Type B pancreatic cell (in vitro differentiated cells): ENCODE data around the gene TAS1R2. TPM values are rescaled to one million over a fixed set of nuclear protein-coding genes. Genes with fewer than 3 reads are reported as not detected.

ENCODE experiments used
- DNase-seq: peaks from one replicate; pipeline ENCODE4 v3.0.0; 2021; ENCODE audit warnings: mixed read lengths; ENCODE audit not compliant: unreplicated experiment; ENCODE audit errors: extremely low spot score
- H3K27ac Mint-ChIP-seq: 2 replicates; pipeline ENCODE4 v1.8.0; 2021; ENCODE audit warnings: mild to moderate bottlenecking, mixed read lengths
- H3K27me3 Mint-ChIP-seq: 2 replicates; pipeline ENCODE4 v1.8.0; 2021; ENCODE audit warnings: mixed read lengths
- H3K36me3 Mint-ChIP-seq: 2 replicates; pipeline ENCODE4 v1.8.0; 2021; ENCODE audit warnings: mixed read lengths
- H3K4me1 Mint-ChIP-seq: one replicate; pipeline ENCODE4 v1.8.0; 2021; ENCODE audit warnings: mixed read lengths; ENCODE audit not compliant: unreplicated experiment
- H3K4me3 Mint-ChIP-seq: 2 replicates; pipeline ENCODE4 v1.8.0; 2021; ENCODE audit warnings: mild to moderate bottlenecking, mixed read lengths
- H3K9me3 Mint-ChIP-seq: 2 replicates; pipeline ENCODE4 v1.8.0; 2021; ENCODE audit warnings: mixed read lengths
- CTCF ChIP-seq: fragments of 200-600 bp; sonication (generic); conservative IDR thresholded peaks from 2 replicates; pipeline ENCODE4 v1.5.0; 2021; ENCODE audit warnings: antibody characterized with exemption, mild to moderate bottlenecking
- long read RNA-seq: library from polyadenylated mRNA; unstranded; transcript quantifications from one replicate; pipeline ENCODE4 v2.0.0, GENCODE V29; 2020
- total RNA-seq: library from RNA; stranded (reverse); gene quantifications from 2 replicates; pipeline ENCODE4 v1.2.1, GENCODE V29; 2021; ENCODE audit warnings: low replicate concordance

The TAS1R2 gene
- total RNA-seq, result not detected in 2 replicates
- long read RNA-seq, result 0 reads

DNA sequence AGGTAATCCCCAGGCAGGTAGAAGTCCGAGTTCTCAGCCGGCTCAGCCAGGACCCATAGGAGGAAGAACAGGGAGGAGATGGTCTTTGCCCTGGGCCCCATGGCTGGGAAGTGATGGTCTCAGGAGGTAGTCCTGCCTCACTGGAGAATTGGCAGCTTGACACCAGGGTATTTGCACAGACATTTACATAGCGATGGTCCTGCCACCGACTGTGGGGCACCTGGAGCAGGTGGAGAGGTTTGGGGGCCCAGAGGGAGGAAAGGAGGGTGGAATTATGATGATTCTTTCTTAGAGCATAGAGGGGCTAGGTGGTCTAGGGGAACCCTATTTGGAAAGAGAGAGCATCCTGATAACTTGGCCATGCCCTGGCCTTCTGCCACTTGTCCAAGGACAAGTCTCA lies at the start of gene TAS1R2:
TAS1R2 (minus strand) TSS at position 101 of the 400 bp plus-strand sequence; CDS start at position 101, 0 bp downstream.
- Mint-ChIP-seq H3K9me3 (no peaks in the 10 kb centered on the region), H3K4me1 (no peaks in the 10 kb centered on the region), H3K36me3 (no peaks in the 10 kb centered on the region), H3K27me3 (peaks cover 26% of the 10 kb centered on the region), H3K27ac (no peak within 1 kb of the TSS), H3K4me3 (no peak within 1 kb of the TSS)
- no peak for TF ChIP-seq CTCF
- no peak for DNase-seq

DNA sequence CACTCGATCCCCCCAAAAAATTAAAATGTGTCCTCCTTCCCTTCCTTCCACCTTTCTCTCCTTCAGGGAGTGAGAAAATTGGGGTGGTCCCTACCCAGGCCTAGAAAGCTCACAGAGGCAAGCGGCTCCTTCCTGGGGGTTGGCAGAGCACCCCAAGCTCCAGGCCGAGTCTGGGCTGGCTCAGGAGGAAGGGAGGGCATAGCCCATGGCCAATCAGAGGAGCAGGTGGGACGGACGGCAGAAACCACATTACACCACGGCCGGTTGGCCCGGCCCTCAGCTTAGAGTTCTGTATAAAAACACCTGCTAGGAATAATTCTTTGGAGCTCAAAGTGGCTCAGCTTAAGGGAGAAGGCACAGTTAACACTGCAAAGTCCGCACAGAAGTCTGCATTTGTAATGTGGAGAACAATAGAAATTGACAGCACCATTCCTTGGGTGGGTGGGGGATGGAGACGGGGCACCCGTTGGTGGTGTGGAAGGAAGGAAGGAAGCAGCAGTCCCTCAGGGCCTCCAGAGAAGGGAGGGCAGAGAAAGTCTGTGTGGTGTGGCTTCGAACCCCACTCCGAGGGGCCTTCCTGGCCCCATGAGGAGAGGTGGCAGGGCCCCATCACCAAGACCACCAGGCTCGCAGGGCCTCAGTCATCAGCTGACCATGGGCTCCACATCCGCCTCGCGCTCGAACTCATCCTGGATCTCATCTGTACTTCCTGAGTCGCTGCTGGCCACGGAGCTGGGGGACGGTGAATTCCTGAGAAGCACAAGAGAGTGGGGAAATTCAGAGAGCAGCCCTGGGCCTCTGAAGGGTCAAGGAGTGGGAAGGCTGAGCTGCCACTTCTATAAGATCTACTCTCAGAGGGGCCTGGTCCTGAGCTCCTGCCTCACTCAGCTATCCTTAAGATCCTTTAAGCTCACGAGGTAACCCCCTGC lies 48.7 kb upstream of the TAS1R2 start:
- no peak overlapping the region for H3K4me3 Mint-ChIP-seq
- H3K4me1 Mint-ChIP-seq, result peaks cover 5% of the 10 kb centered on the region
- no peaks in the 10 kb centered on the region for H3K36me3 Mint-ChIP-seq
- H3K27me3 Mint-ChIP-seq, result no peaks in the 10 kb centered on the region
- DNase-seq, result no peak
- H3K9me3 Mint-ChIP-seq, result no peaks in the 10 kb centered on the region
- TF ChIP-seq CTCF, result no peak
- no peak overlapping the region for H3K27ac Mint-ChIP-seq

- Mint-ChIP-seq H3K4me3 (no peak overlapping the region), H3K36me3 (no peaks in the 10 kb centered on the region), H3K27ac (peak overlapping the region; percentile 64), H3K9me3 (no peaks in the 10 kb centered on the region), H3K4me1 (peaks cover 5% of the 10 kb centered on the region), H3K27me3 (no peaks in the 10 kb centered on the region)
- peak; percentile 99 for TF ChIP-seq CTCF
- DNase-seq, result no peak
These were observed 47.8 kb upstream of the TAS1R2 start for GRCh38 chr1:18907021-18907916.

DNA sequence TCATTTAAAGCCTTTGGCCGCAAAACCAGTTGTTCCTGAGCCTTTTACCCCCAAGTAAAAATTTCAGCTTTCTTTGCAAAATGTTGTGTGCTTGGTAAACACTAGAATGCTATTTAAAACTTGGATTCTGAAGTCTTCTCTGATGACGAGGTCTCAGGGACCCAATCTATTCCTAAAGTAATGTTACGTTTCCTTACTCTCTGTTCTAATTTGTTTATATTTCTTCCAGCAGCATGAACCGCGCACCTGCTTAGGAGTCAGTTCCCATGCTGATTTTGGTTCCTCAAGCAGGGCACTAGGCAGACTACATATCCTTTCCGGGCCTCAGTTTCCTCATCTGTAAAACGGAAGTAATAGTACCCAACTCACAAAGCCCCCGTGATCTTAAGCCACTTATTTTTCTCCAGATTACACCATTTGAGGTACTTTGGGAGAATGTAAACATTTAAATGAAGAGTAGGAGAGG lies 43.9 kb upstream of the TAS1R2 start:
- peak overlapping the region; percentile 100 for H3K27ac Mint-ChIP-seq
- TF ChIP-seq CTCF, result no peak

GRCh38 chr1:18902523-18903290 lies 43.2 kb upstream of the TAS1R2 start, which contains the start of gene ALDH4A1:
Gene ALDH4A1 (minus strand): TSS chr1:18902555. CDS start chr1:18902523, 32 bp downstream.
- Mint-ChIP-seq H3K4me1 (peaks cover 12% of the 10 kb centered on the region), H3K4me3 (peak within 1 kb of the TSS; percentile 95), H3K27me3 (no peaks in the 10 kb centered on the region), H3K36me3 (no peaks in the 10 kb centered on the region), H3K27ac (peak within 1 kb of the TSS; percentile 100), H3K9me3 (no peaks in the 10 kb centered on the region)
- peak; percentile 94 for DNase-seq
- TF ChIP-seq CTCF, result no peak

More for the DNA sequence above, 43.9 kb upstream of the TAS1R2 start:
- Mint-ChIP-seq H3K36me3 (no peaks in the 10 kb centered on the region), H3K4me1 (peaks cover 12% of the 10 kb centered on the region), H3K4me3 (peak overlapping the region; percentile 95), H3K9me3 (no peaks in the 10 kb centered on the region), H3K27me3 (no peaks in the 10 kb centered on the region)
- no peak for DNase-seq
